Lower leg skin (tissue), 4 donors: ENCODE data around the gene SMOC2. TPM values are rescaled to one million over a fixed set of nuclear protein-coding genes. Genes with fewer than 3 reads are reported as not detected.

Experiments
- DNase-seq, 2 donors: peaks; one replicate each; pipeline ENCODE4 v3.0.0-alpha.2; 2019; ENCODE audit warnings: low spot score in 2 of 2
- H3K4me3 ChIP-seq: fragments of 200-600 bp; sonication (generic); 2 replicates; pipeline ENCODE4 v1.5.1; 2017; ENCODE audit warnings: mild to moderate bottlenecking, low read depth; ENCODE audit not compliant: poor library complexity, severe bottlenecking
- CTCF ChIP-seq, 3 donors: fragments of 450-650 bp; IDR thresholded peaks; one replicate each; pipeline ENCODE4 v1.5.1; 2016; ENCODE audit warnings: antibody characterized with exemption in 3 of 3, mild to moderate bottlenecking in 3 of 3, moderate library complexity in 2 of 3
- POLR2A ChIP-seq, 2 donors: fragments of 450-650 bp; IDR thresholded peaks; one replicate each; pipeline ENCODE4 v1.6.1; 2016 to 2017; ENCODE audit warnings: antibody characterized with exemption in 2 of 2, mild to moderate bottlenecking in 1 of 2, moderate library complexity in 1 of 2
- WGBS, 2 donors: methylation state at CpG; one replicate each; pipeline ENCODE4 v1.1.5; 2018; 5-methylcytosine and 5-hydroxymethylcytosine counted together
- intact Hi-C: fragments of 100-400 bp; cut with DNase I; formaldehyde crosslinking; loops from one replicate; pipeline ENCODE4 v1.15.0; 2023; ENCODE audit warnings: low total_unique reads
- total RNA-seq, 4 donors: library from RNA; depleted of rRNA; stranded (reverse); fragments of >200 nt; gene quantifications; one replicate each; pipeline ENCODE4 v1.1.0, GENCODE V29; 2016

Gene SMOC2
- total RNA-seq, 4 donors from 2014 or later: 12.5 to 26.1 (median 13.0) TPM

- peak in 1 of 2 donors; percentile 18 for DNase-seq
- intact Hi-C loops: no loop called here
- H3K4me3 ChIP-seq: no peak overlapping the region
- 88 to 89% methylated on average over 10 of the region's 10 CpGs for WGBS, 2 donors
- no peak for TF ChIP-seq CTCF (IDR thresholded peaks at IDR 0.05)
- no peak for TF ChIP-seq POLR2A (IDR thresholded peaks at IDR 0.05)
Observed at GRCh38 chr6:168601546-168601945, 160.6 kb downstream of the SMOC2 start.

- WGBS, 2 donors: 87 to 90% methylated on average over 4 of the region's 4 CpGs
- no peak overlapping the region for H3K4me3 ChIP-seq
- intact Hi-C loops: no loop called here
- peak in 1 of 2 donors; percentile 65 for DNase-seq
- TF ChIP-seq POLR2A (IDR thresholded peaks at IDR 0.05) (no peak), CTCF (IDR thresholded peaks at IDR 0.05) (no peak)
Observed at GRCh38 chr6:168602576-168602975, 161.6 kb downstream of the SMOC2 start.

GRCh38 chr6:168603234-168603633 lies 162.2 kb downstream of the SMOC2 start:
- TF ChIP-seq POLR2A (IDR thresholded peaks at IDR 0.05) (no peak), CTCF (IDR thresholded peaks at IDR 0.05) (no peak)
- DNase-seq: no peak
- intact Hi-C loops: no loop called here
- H3K4me3 ChIP-seq: no peak overlapping the region
- 69 to 76% methylated on average over 4 of the region's 4 CpGs for WGBS, 2 donors

- TF ChIP-seq POLR2A (IDR thresholded peaks at IDR 0.05) (no peak), CTCF (IDR thresholded peaks at IDR 0.05) (no peak)
- DNase-seq: peak in 1 of 2 donors; percentile 39
- 71 to 72% methylated on average over 7 of the region's 7 CpGs for WGBS, 2 donors
- intact Hi-C loops: no loop called here
- no peak overlapping the region for H3K4me3 ChIP-seq
Observed at GRCh38 chr6:168605964-168606363, 165.0 kb downstream of the SMOC2 start.

GRCh38 chr6:168606722-168607121 lies 165.7 kb downstream of the SMOC2 start:
- WGBS, 2 donors: 85 to 93% methylated on average over 16 of the region's 16 CpGs
- DNase-seq: peak in 1 of 2 donors; percentile 79
- TF ChIP-seq POLR2A (IDR thresholded peaks at IDR 0.05): no peak
- intact Hi-C loops: no loop called here
- no peak overlapping the region for H3K4me3 ChIP-seq

GRCh38 chr6:168607272-168608112 lies 166.5 kb downstream of the SMOC2 start:
- intact Hi-C loops: no loop called here
- 61 to 62% methylated on average over 15 of the region's 15 CpGs for WGBS, 2 donors

More at GRCh38 chr6:168607272-168608112, 166.5 kb downstream of the SMOC2 start:
- TF ChIP-seq CTCF (IDR thresholded peaks at IDR 0.05) (no peak), POLR2A (IDR thresholded peaks at IDR 0.05) (no peak)
- peak in 1 of 2 donors; percentile 81 for DNase-seq
- H3K4me3 ChIP-seq: no peak overlapping the region
